ENCODE results near the gene CUL1. TPM values are rescaled to one million over a fixed set of nuclear protein-coding genes. Genes with fewer than 3 reads are reported as not detected.

Gene CUL1
- total RNA-seq, 1 experiment from 2014 or later = 32.0 TPM

DNA sequence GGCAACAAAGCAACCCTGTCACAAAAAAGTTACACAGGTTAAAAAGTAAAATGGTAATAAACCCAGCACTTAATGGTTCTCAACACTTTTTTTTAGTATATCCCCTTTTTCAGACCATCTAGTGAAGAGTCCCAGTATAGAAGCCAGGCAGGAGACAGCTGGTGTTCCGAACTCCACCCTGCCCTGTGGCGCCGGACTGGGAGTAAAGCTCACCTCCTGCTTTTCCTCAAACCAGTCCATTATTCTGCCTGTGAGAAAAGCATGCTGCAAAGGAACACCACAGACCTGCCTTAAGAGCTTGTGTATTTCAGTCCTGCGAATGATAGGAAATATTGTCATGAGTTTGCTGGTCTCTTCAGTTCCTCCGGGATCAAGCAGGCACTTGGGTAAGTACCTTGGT is 104.4 kb downstream of the CUL1 start:
- Histone ChIP-seq H3K4me3 (no peak overlapping the region), H3K36me3 (peaks cover 4% of the 10 kb centered on the region), H3K9me3 (no peaks in the 10 kb centered on the region), H3K27me3 (no peaks in the 10 kb centered on the region)
- DNase-seq = no peak

DNA sequence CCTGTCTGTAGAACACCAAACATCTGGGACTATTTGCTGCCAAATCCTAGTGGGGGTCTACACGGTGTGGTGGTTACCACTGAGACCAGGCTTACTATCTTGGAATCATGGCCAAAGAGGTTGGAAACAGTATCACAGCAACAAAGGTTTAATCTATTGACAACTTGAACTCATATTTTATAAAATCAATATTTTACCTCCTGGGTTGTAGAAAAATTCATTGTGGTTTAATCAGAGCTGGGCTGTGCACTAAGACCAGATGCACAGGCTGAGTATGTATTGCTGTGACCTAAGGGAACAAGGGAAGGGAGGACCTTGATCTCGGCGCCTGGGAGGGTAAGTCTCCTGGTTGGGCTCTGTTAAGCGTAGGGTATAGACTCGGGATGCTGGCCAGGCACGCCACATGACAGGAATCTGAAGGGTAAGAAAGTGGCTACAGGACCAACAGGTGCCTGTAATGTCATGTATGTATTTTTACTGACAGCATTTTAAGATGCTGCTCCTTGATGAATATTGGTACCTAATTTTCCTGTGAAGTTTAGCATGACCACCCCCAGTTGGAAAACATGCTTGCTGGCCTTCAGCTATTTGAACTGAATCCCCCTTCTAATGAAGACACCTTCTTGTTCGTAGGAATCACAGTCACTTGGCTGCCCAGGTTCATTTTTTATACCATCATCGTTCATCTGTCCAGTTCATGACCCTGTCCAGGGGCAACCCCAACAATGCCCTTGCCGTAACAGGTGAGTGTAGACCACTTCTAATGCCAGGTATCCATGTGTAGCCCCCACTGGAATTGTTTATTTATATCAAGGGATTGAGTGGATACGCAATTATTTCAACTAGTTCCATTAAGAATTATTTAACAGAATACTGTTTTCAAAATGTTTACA is 105.9 kb downstream of the CUL1 start:
- Histone ChIP-seq H3K36me3 (peaks cover 6% of the 10 kb centered on the region), H3K9me3 (no peaks in the 10 kb centered on the region), H3K27me3 (no peaks in the 10 kb centered on the region), H3K4me3 (no peak overlapping the region)
- no peak for DNase-seq

DNA sequence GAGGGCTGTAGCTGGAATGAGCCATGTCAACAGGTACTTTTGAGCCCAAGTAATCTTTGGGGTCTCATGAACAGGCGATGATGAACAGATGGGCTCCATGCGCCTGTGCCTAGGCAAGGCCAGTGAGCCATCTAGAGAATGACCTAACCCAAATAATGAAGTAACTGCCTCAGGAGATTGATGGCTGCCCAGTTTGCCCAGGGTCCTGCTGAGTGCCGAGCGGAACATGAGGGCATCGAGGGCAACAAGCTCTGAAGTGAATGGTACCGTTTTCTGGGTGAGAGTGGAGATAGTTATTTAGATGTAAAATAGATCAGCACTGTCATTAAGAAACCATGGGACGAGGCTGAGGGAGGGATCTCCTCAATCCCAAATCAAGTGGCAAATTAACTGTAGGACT is 107.5 kb downstream of the CUL1 start:
- no peak for DNase-seq
- Histone ChIP-seq H3K27me3 (no peaks in the 10 kb centered on the region), H3K9me3 (no peaks in the 10 kb centered on the region), H3K36me3 (peaks cover 8% of the 10 kb centered on the region), H3K4me3 (no peak overlapping the region)

DNA sequence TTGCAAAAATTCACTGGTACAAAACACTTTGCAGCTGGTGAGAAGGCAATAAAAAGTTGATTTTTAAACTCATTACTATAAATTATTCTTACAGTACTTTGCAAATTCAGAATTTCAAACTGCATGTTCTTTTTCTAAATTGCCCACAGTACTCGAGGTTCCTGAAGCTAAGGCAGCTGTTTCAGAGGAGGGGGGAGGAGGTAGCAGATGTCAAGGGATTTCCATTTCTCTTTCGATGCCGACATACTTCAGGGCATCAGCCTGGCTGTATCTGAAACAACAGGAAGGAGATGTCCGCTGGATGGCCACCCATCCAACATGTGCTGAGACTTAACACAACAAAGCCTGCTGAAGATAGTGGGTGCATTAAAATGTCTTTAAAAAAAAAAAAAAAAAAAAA is 108.7 kb downstream of the CUL1 start:
- Histone ChIP-seq H3K27me3 (no peaks in the 10 kb centered on the region), H3K36me3 (peaks cover 8% of the 10 kb centered on the region), H3K4me3 (no peak overlapping the region), H3K9me3 (no peaks in the 10 kb centered on the region)
- DNase-seq = no peak

DNA sequence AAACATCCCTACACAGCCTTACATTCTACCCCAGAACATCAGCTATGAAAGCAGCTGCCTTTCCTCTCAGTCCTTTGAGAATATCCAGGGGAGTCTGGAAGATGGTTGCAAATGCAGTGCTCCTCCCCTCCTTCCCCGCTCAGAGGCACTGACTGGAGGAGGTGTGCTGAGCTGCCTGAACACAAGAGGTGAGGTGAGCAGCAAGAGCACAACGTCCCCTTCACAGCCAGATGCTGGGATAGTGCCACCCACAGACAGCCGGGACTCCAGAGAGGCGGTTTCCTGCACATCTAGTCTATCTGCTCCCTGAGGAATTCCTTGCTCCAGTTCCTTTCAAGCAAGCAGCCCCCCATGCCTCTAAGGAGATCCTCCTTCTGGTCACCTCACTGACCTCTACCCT is 111.2 kb downstream of the CUL1 start:
- H3K4me3 ChIP-seq = no peak overlapping the region
- peaks cover 11% of the 10 kb centered on the region for H3K36me3 ChIP-seq
- DNase-seq = no peak
- no peaks in the 10 kb centered on the region for H3K9me3 ChIP-seq
- no peaks in the 10 kb centered on the region for H3K27me3 ChIP-seq

DNA sequence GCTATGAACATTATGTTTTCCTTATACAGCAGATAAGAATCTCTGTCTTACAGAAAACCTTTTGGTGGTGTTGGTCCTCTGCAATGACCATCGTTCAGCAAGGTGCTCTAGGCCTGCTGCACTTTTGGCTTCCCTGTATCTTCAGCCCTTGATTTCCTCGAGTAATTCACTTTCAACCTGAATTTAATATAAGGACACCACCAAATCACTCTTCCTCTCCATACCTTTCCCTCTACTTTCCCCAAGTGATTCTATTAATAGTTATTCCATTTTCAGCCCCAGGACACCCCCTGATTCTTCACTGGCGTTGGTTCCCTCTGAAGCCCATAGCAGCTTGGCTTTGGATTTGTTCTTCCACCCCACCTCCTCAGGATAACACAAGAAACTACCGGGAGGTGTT is 113.2 kb downstream of the CUL1 start:
- Histone ChIP-seq H3K27me3 (no peaks in the 10 kb centered on the region), H3K36me3 (peaks cover 20% of the 10 kb centered on the region), H3K9me3 (no peaks in the 10 kb centered on the region), H3K4me3 (no peak overlapping the region)
- no peak for DNase-seq

DNA sequence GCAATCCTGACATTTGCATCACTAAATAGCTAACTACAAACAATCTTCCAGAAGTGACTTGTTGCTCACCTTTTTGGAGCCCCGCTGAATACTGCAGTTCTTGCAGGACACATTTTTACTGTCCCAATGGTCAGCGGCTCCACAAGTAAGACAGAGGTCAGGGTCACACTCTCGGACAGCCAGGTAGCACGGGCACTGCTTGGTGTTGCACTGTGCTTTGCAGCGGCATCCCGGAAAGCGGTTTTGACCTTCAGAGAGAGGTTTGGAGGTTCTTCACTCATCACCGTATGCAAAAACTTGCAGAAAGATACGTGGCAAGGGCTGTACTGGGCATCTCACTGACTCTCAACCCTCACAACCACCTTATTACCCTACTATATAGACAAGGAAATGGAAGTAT is 115.2 kb downstream of the CUL1 start:
- Histone ChIP-seq H3K27me3 (no peaks in the 10 kb centered on the region), H3K4me3 (no peak overlapping the region), H3K36me3 (peaks cover 22% of the 10 kb centered on the region), H3K9me3 (no peaks in the 10 kb centered on the region)
- no peak for DNase-seq

DNA sequence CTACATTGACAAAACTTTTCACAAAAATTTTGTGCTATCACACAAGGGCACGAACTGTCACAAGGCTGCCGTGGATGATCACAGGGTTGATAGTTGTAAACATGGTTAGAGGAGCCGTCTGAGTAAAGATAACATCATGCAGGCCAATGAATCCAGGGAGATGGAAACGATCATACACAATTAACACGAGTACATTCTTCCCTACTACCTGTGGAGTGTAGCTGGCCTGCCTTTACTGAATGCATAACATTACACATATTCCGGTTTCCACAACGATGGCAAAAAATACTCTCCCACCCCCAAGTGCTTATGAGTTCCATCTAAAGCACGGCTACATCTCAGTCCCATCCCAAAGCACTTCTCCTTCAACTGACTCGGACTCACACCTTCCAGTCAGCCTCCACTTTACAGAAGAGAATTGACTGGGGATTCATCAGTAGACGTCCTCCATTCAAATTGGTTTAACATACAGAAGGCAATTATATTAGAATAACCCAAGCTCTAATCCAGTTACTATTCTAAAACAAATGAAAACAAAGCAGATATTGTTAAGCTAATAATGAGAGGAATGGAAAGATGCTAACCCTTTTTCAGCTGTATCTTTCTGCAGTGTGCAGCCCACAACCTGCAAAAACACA is 116.3 kb downstream of the CUL1 start:
- Histone ChIP-seq H3K9me3 (no peaks in the 10 kb centered on the region), H3K4me3 (no peak overlapping the region), H3K27me3 (no peaks in the 10 kb centered on the region), H3K36me3 (peaks cover 23% of the 10 kb centered on the region)
- DNase-seq = no peak

DNA sequence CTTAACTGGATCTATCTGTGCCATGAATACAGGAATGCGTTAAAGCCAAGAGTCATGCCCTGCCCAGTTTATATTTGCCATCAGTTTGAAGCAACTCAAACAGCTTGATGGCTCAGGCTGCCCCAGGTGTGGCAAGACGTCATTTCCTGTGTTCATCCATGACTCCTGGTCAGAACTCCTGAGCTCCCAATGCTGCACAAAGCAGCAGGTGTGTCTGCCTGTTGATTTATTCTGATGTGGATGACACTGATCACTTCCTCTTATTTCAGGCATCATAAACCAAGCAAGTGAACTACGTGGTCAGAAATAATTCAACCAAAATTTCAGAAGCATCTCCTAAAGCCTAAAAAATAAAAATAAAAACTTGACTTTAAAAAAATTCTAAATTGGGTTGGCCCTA is 116.9 kb downstream of the CUL1 start:
- Histone ChIP-seq H3K36me3 (peaks cover 21% of the 10 kb centered on the region), H3K27me3 (no peaks in the 10 kb centered on the region), H3K9me3 (no peaks in the 10 kb centered on the region), H3K4me3 (no peak overlapping the region)
- no peak for DNase-seq

DNA sequence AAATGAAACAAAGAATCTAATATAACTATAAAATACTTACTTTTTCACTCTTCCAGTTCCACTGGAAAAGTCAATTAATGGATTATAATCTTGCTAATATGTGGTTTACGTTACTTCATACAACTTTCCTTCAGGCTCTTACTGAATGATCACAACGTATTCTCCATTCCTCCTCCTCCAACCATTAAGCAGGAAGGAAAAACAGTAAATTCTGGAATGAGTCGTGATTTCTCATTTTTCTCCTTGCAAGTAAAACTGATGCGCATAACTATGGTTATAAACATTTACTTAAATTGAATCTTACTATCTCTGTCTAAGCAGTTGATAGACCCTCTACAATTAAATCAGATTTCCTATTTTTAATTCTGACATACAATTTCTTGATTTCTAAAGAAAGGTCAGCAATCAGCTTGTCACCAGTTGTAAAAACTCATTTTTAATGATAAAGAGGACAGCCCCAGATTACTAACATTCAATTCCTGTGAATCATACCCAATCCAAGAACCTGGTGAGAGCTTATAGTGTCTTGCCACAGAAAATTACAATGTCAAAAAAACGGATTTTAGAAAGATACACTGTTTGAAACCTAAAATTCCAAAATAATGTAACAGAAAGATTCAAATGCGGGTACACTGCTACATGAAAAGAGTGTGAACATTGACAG is 121.1 kb downstream of the CUL1 start:
- DNase-seq = no peak
- Histone ChIP-seq H3K4me3 (no peak overlapping the region), H3K36me3 (peaks cover 18% of the 10 kb centered on the region)

DNA sequence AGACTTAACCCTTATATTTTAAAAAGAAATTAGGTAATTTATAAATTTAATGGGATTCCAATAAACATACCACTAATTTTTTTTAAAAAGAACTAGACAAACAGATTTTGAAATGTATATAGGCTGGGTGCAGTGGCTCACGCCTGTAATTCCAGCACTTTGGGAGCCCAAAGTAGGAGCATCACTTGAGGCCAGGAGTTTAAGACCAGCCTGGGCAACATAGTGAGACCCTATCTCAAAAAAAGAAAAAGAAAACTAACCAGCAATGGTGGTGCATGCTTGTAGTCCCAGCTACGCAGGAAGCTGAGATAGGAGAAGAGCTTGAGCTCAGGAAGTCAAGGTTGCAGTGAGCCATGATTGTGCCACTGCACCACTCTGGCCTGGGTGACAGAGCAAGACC is 122.7 kb downstream of the CUL1 start:
- Histone ChIP-seq H3K9me3 (no peaks in the 10 kb centered on the region), H3K27me3 (no peaks in the 10 kb centered on the region), H3K4me3 (no peak overlapping the region), H3K36me3 (peaks cover 12% of the 10 kb centered on the region)
- no peak for DNase-seq

More for the DNA sequence above, 121.1 kb downstream of the CUL1 start:
- H3K9me3 ChIP-seq = no peaks in the 10 kb centered on the region
- H3K27me3 ChIP-seq = no peaks in the 10 kb centered on the region

DNA sequence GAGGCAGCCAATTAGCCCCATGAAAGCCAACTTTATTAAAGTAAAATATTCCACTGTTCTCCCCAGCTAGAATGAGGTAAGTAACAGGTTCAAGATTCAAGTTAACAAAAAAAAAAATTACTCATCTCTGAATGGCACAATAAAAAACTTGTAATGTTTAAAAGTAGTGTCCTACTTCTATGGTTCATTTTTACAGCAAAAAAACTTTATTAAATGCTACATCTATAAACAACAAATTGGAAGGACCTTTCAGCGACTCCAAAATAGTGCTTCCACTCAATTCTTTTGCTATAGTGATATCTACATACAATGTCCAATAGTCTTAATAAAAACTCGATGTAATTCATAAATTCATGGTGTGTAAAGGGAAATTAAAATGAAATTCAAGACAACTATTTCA is 126.2 kb downstream of the CUL1 start:
- peaks cover 8% of the 10 kb centered on the region for H3K36me3 ChIP-seq
- no peaks in the 10 kb centered on the region for H3K27me3 ChIP-seq
- no peaks in the 10 kb centered on the region for H3K9me3 ChIP-seq
- H3K4me3 ChIP-seq = no peak overlapping the region
- DNase-seq = no peak

DNA sequence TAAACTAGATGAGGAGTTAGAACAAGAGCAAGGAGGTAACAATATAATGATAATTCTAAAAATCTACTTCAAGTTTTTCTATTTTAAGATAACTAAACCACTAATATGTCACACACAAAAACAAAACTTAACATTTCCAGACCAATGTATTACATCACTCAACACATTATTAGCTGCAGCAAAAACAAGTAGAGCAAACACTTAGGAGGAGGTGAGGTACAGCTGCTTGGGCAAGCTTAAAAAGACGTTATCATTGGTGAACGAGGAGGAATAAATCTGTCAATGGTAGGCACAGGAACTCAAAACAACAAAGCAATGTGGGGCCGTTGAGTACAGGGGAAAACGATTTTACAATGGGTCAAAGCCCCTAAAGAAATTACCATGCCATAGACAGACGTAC is 126.6 kb downstream of the CUL1 start:
- peaks cover 8% of the 10 kb centered on the region for H3K36me3 ChIP-seq
- H3K4me3 ChIP-seq = no peak overlapping the region
- H3K9me3 ChIP-seq = no peaks in the 10 kb centered on the region
- DNase-seq = no peak
- H3K27me3 ChIP-seq = no peaks in the 10 kb centered on the region

DNA sequence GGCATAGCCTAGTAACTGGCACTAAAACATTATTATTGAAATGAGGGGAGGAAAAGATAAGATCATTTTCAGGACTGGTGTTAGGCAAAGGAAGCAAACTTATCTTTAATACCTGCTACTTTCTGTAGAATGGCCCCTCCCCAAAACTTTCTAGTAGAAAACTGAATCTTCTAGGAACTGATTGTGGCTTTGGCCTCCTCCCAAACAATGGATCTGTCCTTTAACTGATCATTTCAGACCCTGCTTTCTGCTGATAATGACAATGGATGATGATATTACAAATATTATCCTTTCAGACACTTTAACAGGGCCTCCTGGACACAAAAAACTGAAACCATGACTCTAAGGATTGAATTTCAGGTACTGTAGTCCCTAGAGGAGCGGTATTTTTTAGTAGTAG is 130.3 kb downstream of the CUL1 start:
- Histone ChIP-seq H3K36me3 (peaks cover 8% of the 10 kb centered on the region), H3K27me3 (no peaks in the 10 kb centered on the region), H3K4me3 (no peak overlapping the region)

DNA sequence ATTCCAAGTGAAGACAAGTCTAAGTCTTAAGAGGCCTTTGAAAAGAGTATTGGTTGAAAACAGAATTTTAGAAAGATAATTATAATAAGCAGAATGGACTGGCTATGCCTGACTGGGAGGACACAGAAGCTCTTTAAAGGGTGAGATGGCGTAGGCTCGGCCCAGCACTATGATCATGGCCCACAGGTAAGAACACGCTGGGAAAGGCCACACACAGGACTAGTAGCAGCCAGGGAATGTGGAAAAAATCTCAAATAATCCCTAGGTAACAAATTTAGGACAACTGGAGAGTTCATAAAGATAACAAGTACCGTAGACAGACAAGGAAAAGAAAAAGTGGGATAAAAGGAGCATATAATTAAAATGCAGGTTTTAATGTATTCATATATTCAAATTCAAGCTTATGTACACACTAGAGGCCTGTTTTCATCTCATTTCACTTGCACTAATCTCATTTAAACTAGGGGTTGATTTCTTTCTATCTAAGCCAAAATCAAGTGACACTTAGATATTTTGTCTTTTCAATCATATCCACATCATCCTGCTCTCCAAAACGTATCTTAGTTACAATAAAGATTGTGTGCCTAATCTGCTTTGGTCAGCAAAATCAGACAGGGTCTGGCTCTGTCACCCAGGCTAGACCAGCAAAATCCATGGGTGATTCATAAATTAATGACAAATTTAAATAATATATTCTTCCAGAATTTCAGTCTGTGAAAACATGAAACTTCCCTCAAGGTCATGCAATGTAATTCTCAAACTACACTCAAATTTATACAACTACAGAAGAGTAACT is 132.4 kb downstream of the CUL1 start:
- H3K27me3 ChIP-seq = no peaks in the 10 kb centered on the region
- DNase-seq = no peak
- H3K4me3 ChIP-seq = no peak overlapping the region
- H3K9me3 ChIP-seq = no peaks in the 10 kb centered on the region
- peaks cover 10% of the 10 kb centered on the region for H3K36me3 ChIP-seq

More for the DNA sequence above, 130.3 kb downstream of the CUL1 start:
- no peaks in the 10 kb centered on the region for H3K9me3 ChIP-seq
- DNase-seq = no peak

DNA sequence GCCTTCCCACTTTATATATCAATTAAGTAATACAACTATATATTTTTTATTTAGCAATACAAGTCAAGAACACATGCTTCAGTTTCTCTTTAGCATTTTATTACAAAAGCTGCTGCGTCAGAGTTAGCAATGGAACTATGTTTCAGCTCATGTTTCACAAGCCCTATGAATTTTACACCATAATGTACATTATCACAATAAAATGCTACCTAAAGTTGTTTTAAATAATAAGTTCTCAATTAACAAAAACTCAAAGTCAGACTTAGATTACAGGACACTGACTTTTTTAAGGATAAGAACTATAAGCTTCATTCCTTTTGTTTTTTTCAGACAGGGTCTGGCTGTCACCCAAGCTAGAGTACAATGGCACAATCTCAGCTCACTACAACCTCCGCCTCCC is 133.1 kb downstream of the CUL1 start:
- Histone ChIP-seq H3K9me3 (no peaks in the 10 kb centered on the region), H3K4me3 (no peak overlapping the region), H3K27me3 (no peaks in the 10 kb centered on the region), H3K36me3 (peaks cover 17% of the 10 kb centered on the region)
- DNase-seq = no peak

DNA sequence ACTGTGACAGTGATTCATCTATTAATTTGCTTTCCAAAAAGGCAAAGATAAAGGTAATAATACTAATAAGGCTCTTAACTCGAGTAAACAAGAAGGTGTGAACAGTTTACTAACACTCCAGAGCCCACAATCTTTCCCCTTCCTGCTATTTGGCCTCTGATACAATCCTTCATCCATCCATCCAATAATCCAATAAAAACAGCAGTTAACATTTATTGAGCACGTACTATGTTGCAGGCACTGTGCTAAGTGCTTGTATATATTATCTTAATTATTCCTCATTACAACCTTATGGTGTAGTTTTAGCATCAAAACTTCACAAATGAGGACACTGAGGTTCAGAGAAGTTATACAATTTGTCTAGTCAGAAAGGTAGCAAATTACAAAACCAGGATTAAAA is 135.9 kb downstream of the CUL1 start:
- Histone ChIP-seq H3K4me3 (no peak overlapping the region), H3K9me3 (no peaks in the 10 kb centered on the region), H3K36me3 (peaks cover 19% of the 10 kb centered on the region), H3K27me3 (no peaks in the 10 kb centered on the region)
- no peak for DNase-seq
